PC-9 (cell line): ENCODE measurements around the gene FUZ. TPM values are rescaled to one million over a fixed set of nuclear protein-coding genes. Genes with fewer than 3 reads are reported as not detected.

Source experiments
- BruUV-seq: library from RNA; stranded (reverse); fragments of 400-500 nt; replicated peaks from 2 replicates; lab custom pipeline; 2021; lab: Mats Ljungman, UMichigan
- CTCF ChIA-PET: fragments of 300-600 bp; sonication (Branson Sonifier 250); formaldehyde crosslinking; loops from one replicate; lab custom pipeline; 2022; ENCODE audit warnings: antibody characterized with exemption; lab: Charles Lee
- POLR2A ChIA-PET: fragments of 300-600 bp; sonication (Branson Sonifier 250); formaldehyde crosslinking; loops from one replicate; lab custom pipeline; 2022; ENCODE audit warnings: antibody characterized with exemption; ENCODE audit not compliant: unreplicated experiment; lab: Charles Lee
- DNase-seq, 2 experiments: peaks; one replicate each; pipeline versions ENCODE4 v3.0.0 to v3.0.0-alpha.2; 2015 to 2022; ENCODE audit warnings: mixed read lengths in 1 of 2
- H2AFZ ChIP-seq: fragments of 200-600 bp; sonication (generic); 2 replicates; pipeline ENCODE4 v1.8.1; 2017; ENCODE audit warnings: antibody characterized with exemption
- H3F3A ChIP-seq: fragments of 200-600 bp; sonication (generic); 2 replicates; pipeline ENCODE4 v1.8.1; 2017; ENCODE audit warnings: antibody characterized with exemption, mild to moderate bottlenecking, low read depth; ENCODE audit not compliant: insufficient read depth
- H3K27ac ChIP-seq: fragments of 200-600 bp; sonication (generic); 2 replicates; pipeline ENCODE4 v1.6.1; 2016; ENCODE audit warnings: mixed run types
- H3K27me3 ChIP-seq: fragments of 200-600 bp; sonication (generic); 2 replicates; pipeline ENCODE4 v1.6.1; 2016; ENCODE audit warnings: low read depth, mixed run types; ENCODE audit not compliant: insufficient read depth
- H3K36me3 ChIP-seq: fragments of 200-600 bp; sonication (generic); 2 replicates; pipeline ENCODE4 v1.6.1; 2016; ENCODE audit warnings: low read depth, mixed run types
- H3K4me1 ChIP-seq: fragments of 200-600 bp; sonication (generic); replicated peaks from 2 replicates; pipeline ENCODE4 v1.6.1; 2016; ENCODE audit warnings: mixed run types; ENCODE audit not compliant: insufficient read depth
- H3K4me2 ChIP-seq: fragments of 200-600 bp; sonication (generic); 2 replicates; pipeline ENCODE4 v1.6.1; 2017; ENCODE audit warnings: mixed run types
- H3K4me3 ChIP-seq: fragments of 200-600 bp; sonication (generic); 2 replicates; pipeline ENCODE4 v1.6.1; 2016; ENCODE audit warnings: mixed run types
- H3K79me2 ChIP-seq: fragments of 200-600 bp; sonication (generic); 2 replicates; pipeline ENCODE4 v1.6.1; 2017; ENCODE audit warnings: low read depth, mixed run types
- H3K9me2 ChIP-seq: fragments of 200-600 bp; sonication (generic); 2 replicates; pipeline ENCODE4 v1.8.1; 2017; ENCODE audit warnings: mild to moderate bottlenecking; ENCODE audit not compliant: insufficient read depth
- H3K9me3 ChIP-seq: fragments of 200-600 bp; sonication (generic); 2 replicates; pipeline ENCODE4 v1.8.1; 2016; ENCODE audit warnings: low read depth; ENCODE audit not compliant: insufficient read depth
- H4K20me1 ChIP-seq: fragments of 200-600 bp; sonication (generic); 2 replicates; pipeline ENCODE4 v1.8.1; 2017; ENCODE audit not compliant: insufficient read depth
- CTCF ChIP-seq: fragments of 200-600 bp; sonication (generic); conservative IDR thresholded peaks from 2 replicates; pipeline ENCODE4 v1.6.1; 2017; ENCODE audit warnings: mixed run types, antibody characterized with exemption, mild to moderate bottlenecking, moderate library complexity
- EZH2 ChIP-seq: fragments of 200-600 bp; sonication (generic); IDR thresholded peaks from 2 replicates; pipeline ENCODE4 v1.8.0; 2017; ENCODE audit warnings: antibody characterized with exemption, low read depth
- intact Hi-C: fragments of 100-400 bp; cut with micrococcal nuclease; formaldehyde crosslinking; loops from one replicate; pipeline ENCODE4 v1.10.0; 2022; ENCODE audit not compliant: unreplicated experiment
- total RNA-seq: library from RNA; stranded (reverse); gene quantifications from 2 replicates; pipeline ENCODE4 v1.2.3, GENCODE V29; 2021

Gene FUZ
- total RNA-seq, 1 experiment from 2014 or later, result 50.0 TPM

- Histone ChIP-seq H3K9me3 (no peaks in the 10 kb centered on the region), H3K27me3 (no peaks in the 10 kb centered on the region), H3K4me3 (no peak overlapping the region), H3K9me2 (no peaks in the 10 kb centered on the region), H3K79me2 (peaks cover 40% of the 10 kb centered on the region), H2AFZ (no peak overlapping the region), H3K4me1 (peaks cover 22% of the 10 kb centered on the region), H3K36me3 (peaks cover 21% of the 10 kb centered on the region), H3K27ac (no peak overlapping the region), H3K4me2 (no peak overlapping the region), H4K20me1 (peaks cover 78% of the 10 kb centered on the region), H3F3A (peaks cover 71% of the 10 kb centered on the region)
- POLR2A ChIA-PET, result interaction anchor here (0.6 kb wide), 1 partner anchor 36 kb away, joined by 8 read pairs; no protein-coding TSS in a partner anchor
- BruUV-seq, result no TSS peak
- intact Hi-C loops, result no loop called here
- DNase-seq, result no peak
- no peak for TF ChIP-seq CTCF
- no peak for TF ChIP-seq EZH2
- CTCF ChIA-PET, result no interaction called here
These were observed 48.7 kb upstream of the FUZ start for GRCh38 chr19:49861541-49862378.

GRCh38 chr19:49861107-49861506 is 48.0 kb upstream of the FUZ start:
- Histone ChIP-seq H3K27ac (no peak overlapping the region), H3K4me3 (no peak overlapping the region), H4K20me1 (peaks cover 77% of the 10 kb centered on the region), H2AFZ (no peak overlapping the region), H3K36me3 (peaks cover 21% of the 10 kb centered on the region), H3K79me2 (peaks cover 33% of the 10 kb centered on the region), H3F3A (peaks cover 71% of the 10 kb centered on the region), H3K9me2 (no peaks in the 10 kb centered on the region), H3K9me3 (no peaks in the 10 kb centered on the region), H3K4me2 (no peak overlapping the region), H3K27me3 (no peaks in the 10 kb centered on the region), H3K4me1 (peaks cover 17% of the 10 kb centered on the region)
- BruUV-seq, result no TSS peak
- intact Hi-C loops, result no loop called here
- ChIA-PET CTCF (no interaction called here), POLR2A (no interaction called here)
- TF ChIP-seq EZH2, result no peak
- no peak for TF ChIP-seq CTCF
- DNase-seq, result no peak

- H3K27me3 ChIP-seq, result no peaks in the 10 kb centered on the region
- no peak overlapping the region for H3K27ac ChIP-seq
- peaks cover 21% of the 10 kb centered on the region for H3K36me3 ChIP-seq
- no peak for DNase-seq
- BruUV-seq, result no TSS peak
- H4K20me1 ChIP-seq, result peaks cover 77% of the 10 kb centered on the region
- peaks cover 11% of the 10 kb centered on the region; the same call in 1 of the 2 replicates for H3K4me1 ChIP-seq
- peaks cover 71% of the 10 kb centered on the region for H3F3A ChIP-seq
- POLR2A ChIA-PET, result no interaction called here
- H3K9me3 ChIP-seq, result no peaks in the 10 kb centered on the region
- H3K4me2 ChIP-seq, result no peak overlapping the region
- H3K4me3 ChIP-seq, result no peak overlapping the region
- H3K79me2 ChIP-seq, result peaks cover 30% of the 10 kb centered on the region
- TF ChIP-seq CTCF (no peak), EZH2 (no peak)
- H3K9me2 ChIP-seq, result no peaks in the 10 kb centered on the region
- CTCF ChIA-PET, result interaction anchor here (0.6 kb wide), 1 partner anchor 110 kb away, joined by 22 read pairs; no protein-coding TSS in a partner anchor
- intact Hi-C loops, result no loop called here
- H2AFZ ChIP-seq, result no peak overlapping the region
These were observed 47.4 kb upstream of the FUZ start for GRCh38 chr19:49860336-49861102.
